Activated effector memory CD4-positive, alpha-beta T cell treated with anti-CD3 and anti-CD28 coated beads, Interleukin-2, amount 50 U/mL, for 16 hours (primary cell): Measurements from ENCODE around the gene MLN.

Source experiments
- DNase-seq: peaks from one replicate; pipeline ENCODE4 v3.0.0-alpha.2; 2020

Gene MLN

GRCh38 chr6:33751771-33752645 is 51.8 kb downstream of the MLN start:
- no peak for DNase-seq

DNA sequence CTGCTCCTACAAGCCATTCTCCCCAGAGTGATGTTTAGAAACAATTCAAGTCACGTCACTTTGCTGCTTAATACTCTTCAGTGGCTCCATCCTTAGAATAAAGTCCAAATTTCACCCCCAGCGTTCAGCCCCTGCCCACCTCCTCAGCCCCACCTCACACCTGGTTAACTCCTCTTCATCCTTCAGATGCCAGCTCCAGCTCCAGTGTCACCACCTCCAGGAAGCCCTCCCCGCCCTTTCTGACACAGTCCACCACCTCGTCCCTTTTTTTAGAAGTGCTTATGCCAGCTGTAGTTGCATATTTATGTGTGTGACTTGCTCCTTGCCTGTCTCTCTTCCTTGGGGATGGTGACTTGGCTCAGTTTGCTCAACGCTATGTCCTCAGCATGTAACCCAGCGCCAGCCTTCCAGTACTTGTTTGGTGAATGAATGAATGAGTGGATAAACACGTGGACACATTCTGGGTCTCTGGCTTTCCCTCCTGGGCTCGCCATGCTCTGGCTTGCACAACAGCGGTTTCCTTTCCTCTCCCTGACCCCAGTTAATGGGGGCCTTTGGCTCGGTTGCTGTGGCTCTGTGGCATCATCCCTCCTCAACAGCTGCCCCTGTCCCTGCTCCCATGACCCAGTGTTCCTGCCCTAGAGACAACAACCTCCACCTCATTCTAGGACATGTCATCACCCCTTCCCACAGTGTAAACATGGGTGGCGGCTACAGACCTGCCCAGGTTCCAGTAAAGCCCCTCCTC is 53.4 kb downstream of the MLN start:
- DNase-seq: no peak

- DNase-seq: no peak
Measured at GRCh38 chr6:33749401-33749800, 54.4 kb downstream of the MLN start.

- DNase-seq: no peak
Measured at GRCh38 chr6:33748841-33749240, 55.0 kb downstream of the MLN start.

DNA sequence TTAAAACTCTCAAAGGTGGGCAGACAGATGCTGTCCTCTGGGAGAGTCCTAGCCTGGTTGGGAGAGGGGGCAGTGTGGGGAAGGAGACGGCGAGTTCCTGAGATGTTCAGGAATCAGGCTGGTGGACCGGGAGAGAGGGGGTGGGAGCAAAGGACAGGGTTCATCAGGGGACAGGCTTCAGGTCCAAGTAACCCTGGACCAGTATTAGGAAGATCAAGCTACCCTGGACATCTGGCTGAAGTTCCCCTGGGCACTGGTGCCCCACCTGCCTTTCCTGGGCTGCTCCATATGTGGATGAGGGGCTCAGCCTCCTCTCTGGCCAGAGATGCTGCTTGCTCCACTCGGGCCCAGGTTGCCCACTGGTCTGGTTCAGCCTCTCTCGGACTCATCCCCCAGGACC is 56.0 kb downstream of the MLN start:
- no peak for DNase-seq

DNA sequence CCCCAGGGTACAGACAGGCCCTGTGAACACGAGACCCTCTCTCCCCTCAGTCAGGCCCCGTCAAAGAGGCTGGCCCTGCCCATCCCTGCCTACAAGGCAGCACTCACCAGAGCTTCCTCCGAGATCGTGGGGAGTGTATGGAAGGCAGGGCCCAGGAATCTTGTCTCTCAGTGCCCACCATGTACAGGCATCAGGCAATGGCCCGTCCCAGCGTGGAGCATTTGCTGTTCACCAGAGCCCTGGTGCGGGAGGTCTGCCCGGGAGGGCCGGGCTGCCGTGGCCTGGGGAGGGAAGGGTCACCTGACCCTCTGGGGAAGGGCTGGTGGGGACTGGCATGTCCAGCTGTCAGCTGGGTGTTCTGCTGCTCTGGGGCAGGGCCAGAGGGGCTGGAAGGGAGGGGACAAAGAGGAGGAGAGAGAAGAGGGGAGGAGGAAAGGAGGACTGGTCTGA is 57.1 kb downstream of the MLN start, which contains the start of gene IP6K3:
TSS of gene IP6K3 (minus strand) at position 255 of the 450 bp plus-strand sequence. CDS start 11,429 bp downstream, outside the sequence.
- no peak for DNase-seq

GRCh38 chr6:33746036-33746600 is 57.7 kb downstream of the MLN start:
- DNase-seq: no peak

GRCh38 chr6:33745548-33745947 is 58.3 kb downstream of the MLN start:
- DNase-seq: no peak

GRCh38 chr6:33744895-33745546 is 58.8 kb downstream of the MLN start:
- no peak for DNase-seq
